ENCODE results near the gene CERKL. TPM values are rescaled to one million over a fixed set of nuclear protein-coding genes. Genes with fewer than 3 reads are reported as not detected.

Gene CERKL
- total and polyA plus RNA-seq, 2 donors from 2014 or later, result 7.8 to 8.0 TPM

- DNase-seq, result no peak
- TF ChIP-seq, protein P1, sequence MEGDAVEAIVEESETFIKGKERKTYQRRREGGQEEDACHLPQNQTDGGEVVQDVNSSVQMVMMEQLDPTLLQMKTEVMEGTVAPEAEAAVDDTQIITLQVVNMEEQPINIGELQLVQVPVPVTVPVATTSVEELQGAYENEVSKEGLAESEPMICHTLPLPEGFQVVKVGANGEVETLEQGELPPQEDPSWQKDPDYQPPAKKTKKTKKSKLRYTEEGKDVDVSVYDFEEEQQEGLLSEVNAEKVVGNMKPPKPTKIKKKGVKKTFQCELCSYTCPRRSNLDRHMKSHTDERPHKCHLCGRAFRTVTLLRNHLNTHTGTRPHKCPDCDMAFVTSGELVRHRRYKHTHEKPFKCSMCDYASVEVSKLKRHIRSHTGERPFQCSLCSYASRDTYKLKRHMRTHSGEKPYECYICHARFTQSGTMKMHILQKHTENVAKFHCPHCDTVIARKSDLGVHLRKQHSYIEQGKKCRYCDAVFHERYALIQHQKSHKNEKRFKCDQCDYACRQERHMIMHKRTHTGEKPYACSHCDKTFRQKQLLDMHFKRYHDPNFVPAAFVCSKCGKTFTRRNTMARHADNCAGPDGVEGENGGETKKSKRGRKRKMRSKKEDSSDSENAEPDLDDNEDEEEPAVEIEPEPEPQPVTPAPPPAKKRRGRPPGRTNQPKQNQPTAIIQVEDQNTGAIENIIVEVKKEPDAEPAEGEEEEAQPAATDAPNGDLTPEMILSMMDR (IDR thresholded peaks at IDR 0.05; ENCODE audit: borderline replicate concordance, extremely low read depth, insufficient read depth), result no peak
Measured at GRCh38 chr2:181528441-181528840, 128.5 kb downstream of the CERKL start.

GRCh38 chr2:181527058-181527457 is 129.8 kb downstream of the CERKL start:
- TF ChIP-seq, protein P1 (IDR thresholded peaks at IDR 0.05; ENCODE audit: borderline replicate concordance, extremely low read depth, insufficient read depth), result no peak
- H3K9me3 ChIP-seq (ENCODE audit: control insufficient read depth in 2 of 3, insufficient read depth in 1 of 3, low read length in 3 of 3), result no peaks in the 10 kb centered on the region

More at GRCh38 chr2:181528441-181528840, 128.5 kb downstream of the CERKL start:
- intact Hi-C loops (cut with DNase I), result no loop called here
- H3K4me3 ChIP-seq (ENCODE audit: low read length in 3 of 3), result no peak overlapping the region
- H3K27ac ChIP-seq (ENCODE audit: low read depth in 2 of 2, low read length in 2 of 2), result no peak overlapping the region
- no peaks in the 10 kb centered on the region for H3K36me3 ChIP-seq (ENCODE audit: control insufficient read depth in 2 of 3, insufficient read depth in 3 of 3, low read length in 3 of 3)
- no peaks in the 10 kb centered on the region for H3K4me1 ChIP-seq (ENCODE audit: control insufficient read depth in 2 of 3, insufficient read depth in 2 of 3, low read depth in 1 of 3, low read length in 3 of 3)
- no peaks in the 10 kb centered on the region for H3K9me3 ChIP-seq (ENCODE audit: control insufficient read depth in 2 of 3, insufficient read depth in 1 of 3, low read length in 3 of 3)
- no peaks in the 10 kb centered on the region for H3K27me3 ChIP-seq (ENCODE audit: control insufficient read depth, insufficient read depth, low read length)
- FAIRE-seq, result no peak
- H3K9ac ChIP-seq (ENCODE audit: low read length in 3 of 3), result no peak overlapping the region

GRCh38 chr2:181526014-181526413 is 130.9 kb downstream of the CERKL start:
- intact Hi-C loops (cut with DNase I), result no loop called here
- Histone ChIP-seq H3K4me1 (ENCODE audit: control insufficient read depth in 2 of 3, insufficient read depth in 2 of 3, low read depth in 1 of 3, low read length in 3 of 3) (no peaks in the 10 kb centered on the region), H3K9me3 (ENCODE audit: control insufficient read depth in 2 of 3, insufficient read depth in 1 of 3, low read length in 3 of 3) (no peaks in the 10 kb centered on the region), H3K36me3 (ENCODE audit: control insufficient read depth in 2 of 3, insufficient read depth in 3 of 3, low read length in 3 of 3) (no peaks in the 10 kb centered on the region), H3K27ac (ENCODE audit: low read depth in 2 of 2, low read length in 2 of 2) (no peak overlapping the region), H3K4me3 (ENCODE audit: low read length in 3 of 3) (no peak overlapping the region), H3K9ac (ENCODE audit: low read length in 3 of 3) (no peak overlapping the region), H3K27me3 (ENCODE audit: control insufficient read depth, insufficient read depth, low read length) (no peaks in the 10 kb centered on the region)
- TF ChIP-seq, protein P1 (IDR thresholded peaks at IDR 0.05; ENCODE audit: borderline replicate concordance, extremely low read depth, insufficient read depth), result no peak
- no peak for FAIRE-seq
- DNase-seq, result no peak

More at GRCh38 chr2:181527058-181527457, 129.8 kb downstream of the CERKL start:
- DNase-seq (no peak), FAIRE-seq (no peak)
- no peaks in the 10 kb centered on the region for H3K4me1 ChIP-seq (ENCODE audit: control insufficient read depth in 2 of 3, insufficient read depth in 2 of 3, low read depth in 1 of 3, low read length in 3 of 3)
- H3K9ac ChIP-seq (ENCODE audit: low read length in 3 of 3), result no peak overlapping the region
- no peaks in the 10 kb centered on the region for H3K36me3 ChIP-seq (ENCODE audit: control insufficient read depth in 2 of 3, insufficient read depth in 3 of 3, low read length in 3 of 3)
- H3K4me3 ChIP-seq (ENCODE audit: low read length in 3 of 3), result no peak overlapping the region
- H3K27ac ChIP-seq (ENCODE audit: low read depth in 2 of 2, low read length in 2 of 2), result no peak overlapping the region
- intact Hi-C loops (cut with DNase I), result no loop called here
- no peaks in the 10 kb centered on the region for H3K27me3 ChIP-seq (ENCODE audit: control insufficient read depth, insufficient read depth, low read length)

DNA sequence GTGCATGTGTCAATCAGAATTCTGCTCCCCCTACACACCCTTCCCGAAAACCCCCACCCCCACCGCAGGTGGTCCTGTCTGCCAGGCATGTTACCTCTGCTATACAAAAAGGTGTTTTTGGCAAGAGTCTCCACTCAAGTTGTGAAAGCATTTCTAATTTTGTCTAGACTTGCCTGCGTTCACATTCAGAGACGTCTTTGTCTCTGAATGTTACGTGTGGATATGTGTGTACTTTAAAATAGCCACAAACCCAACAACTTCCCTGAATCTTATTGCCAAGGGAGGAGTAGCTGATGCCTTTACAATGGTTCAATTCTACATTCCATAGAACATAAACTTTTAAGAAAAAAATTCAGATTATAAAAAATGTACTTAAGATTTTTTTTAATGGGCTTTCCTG is 133.1 kb downstream of the CERKL start:
- DNase-seq (no peak), FAIRE-seq (no peak)
- Histone ChIP-seq H3K9ac (ENCODE audit: low read length in 3 of 3) (no peak overlapping the region), H3K4me3 (ENCODE audit: low read length in 3 of 3) (no peak overlapping the region), H3K27me3 (ENCODE audit: control insufficient read depth, insufficient read depth, low read length) (no peaks in the 10 kb centered on the region), H3K9me3 (ENCODE audit: control insufficient read depth in 2 of 3, insufficient read depth in 1 of 3, low read length in 3 of 3) (no peaks in the 10 kb centered on the region), H3K4me1 (ENCODE audit: control insufficient read depth in 2 of 3, insufficient read depth in 2 of 3, low read depth in 1 of 3, low read length in 3 of 3) (no peaks in the 10 kb centered on the region), H3K36me3 (ENCODE audit: control insufficient read depth in 2 of 3, insufficient read depth in 3 of 3, low read length in 3 of 3) (no peaks in the 10 kb centered on the region), H3K27ac (ENCODE audit: low read depth in 2 of 2, low read length in 2 of 2) (no peak overlapping the region)
- TF ChIP-seq, protein P1 (IDR thresholded peaks at IDR 0.05; ENCODE audit: borderline replicate concordance, extremely low read depth, insufficient read depth), result no peak
- intact Hi-C loops (cut with DNase I), result no loop called here

All from kidney (tissue), 14 donors.